NCI-H748 treated with DMSO at 0.1 percent for 48 hours (cell line): Measurements from ENCODE around the gene KRTAP22-1.

Source experiments
- DNase-seq: peaks from one replicate; lab custom pipeline; 2025; lab: John Stamatoyannopoulos, UW

Gene KRTAP22-1

DNA sequence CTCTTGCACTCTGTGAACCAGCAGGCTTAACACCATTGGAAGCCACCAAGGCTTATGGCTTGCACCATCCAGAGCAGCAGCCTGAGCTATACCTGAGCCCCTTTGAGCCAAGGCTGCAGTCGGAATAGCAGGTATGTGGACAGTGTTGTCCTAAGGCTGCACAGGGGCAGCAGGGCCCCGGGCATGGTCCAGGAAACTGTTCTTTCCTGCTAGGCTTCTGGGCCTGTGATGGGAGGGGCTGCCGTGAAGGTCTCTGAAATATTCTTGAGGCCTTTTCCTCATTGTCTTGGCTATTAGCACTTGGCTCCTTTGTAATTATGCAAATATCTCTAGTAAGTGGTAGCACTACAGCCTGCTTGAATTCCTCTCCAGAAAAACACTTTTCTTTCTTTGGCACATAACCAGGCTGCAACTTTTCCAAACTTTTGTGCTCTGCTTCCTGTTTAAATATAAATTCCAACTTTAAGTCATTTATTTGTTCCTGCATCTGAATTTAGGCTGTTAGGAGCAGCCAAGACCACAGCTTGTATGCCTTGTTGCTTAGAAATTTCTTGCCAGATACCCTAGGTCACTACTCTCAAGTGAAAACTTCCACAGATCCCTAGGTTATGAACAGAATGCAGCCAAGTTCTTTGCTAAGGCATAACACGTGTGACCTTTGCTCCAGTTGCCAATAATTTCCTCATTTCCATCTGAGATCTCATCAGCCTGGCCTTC is 24.7 kb downstream of the KRTAP22-1 start:
- DNase-seq, result no peak

- DNase-seq, result no peak
Measured at GRCh38 chr21:30628109-30628508, 27.2 kb downstream of the KRTAP22-1 start.

GRCh38 chr21:30629200-30629599 is 28.3 kb downstream of the KRTAP22-1 start:
- no peak for DNase-seq

GRCh38 chr21:30634906-30635305 is 34.0 kb downstream of the KRTAP22-1 start, which contains the start of gene KRTAP20-2:
TSS of gene KRTAP20-2 (plus strand) at chr21:30635206. CDS start at chr21:30635264, 58 bp downstream.
- no peak for DNase-seq

DNA sequence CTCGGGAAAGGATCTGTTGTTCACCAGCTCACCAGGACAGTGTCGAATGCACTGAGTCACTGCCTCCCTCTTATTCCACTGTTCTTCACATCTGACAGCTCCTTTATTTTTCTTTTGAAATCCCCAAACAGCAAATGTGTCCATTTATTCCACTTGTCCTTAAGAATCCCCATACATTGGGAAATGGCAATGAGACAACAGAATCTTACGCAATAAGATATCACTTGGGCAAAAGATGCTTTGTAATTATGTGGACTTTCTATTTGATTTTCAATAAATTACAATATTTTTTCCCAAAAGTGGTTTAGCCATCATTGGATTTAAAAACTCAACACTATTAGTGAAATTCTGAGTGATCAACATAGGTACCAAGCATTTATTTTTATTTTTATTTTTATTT is 37.8 kb downstream of the KRTAP22-1 start:
- DNase-seq, result no peak

DNA sequence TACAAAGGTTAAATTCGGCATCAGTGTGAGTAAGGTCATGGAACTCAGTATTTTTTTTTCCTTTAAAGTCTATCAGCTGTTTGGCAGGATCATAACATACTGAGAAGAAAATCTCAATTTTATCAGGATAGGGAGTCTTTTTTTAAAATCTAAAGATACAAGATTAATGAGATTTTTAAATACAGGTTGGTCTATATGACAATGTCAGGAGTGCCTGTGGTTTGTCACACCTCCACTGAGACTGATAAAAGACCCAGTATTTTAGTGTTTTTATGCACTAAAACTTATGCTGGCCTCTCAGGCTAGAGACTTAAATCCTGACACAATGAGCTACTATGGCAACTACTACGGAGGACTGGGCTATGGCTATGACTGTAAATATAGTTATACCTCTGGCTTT is 41.7 kb downstream of the KRTAP22-1 start, which contains the start of gene KRTAP20-3:
TSS of gene KRTAP20-3 (plus strand) at position 301 of the 400 bp plus-strand sequence.
- DNase-seq, result no peak

DNA sequence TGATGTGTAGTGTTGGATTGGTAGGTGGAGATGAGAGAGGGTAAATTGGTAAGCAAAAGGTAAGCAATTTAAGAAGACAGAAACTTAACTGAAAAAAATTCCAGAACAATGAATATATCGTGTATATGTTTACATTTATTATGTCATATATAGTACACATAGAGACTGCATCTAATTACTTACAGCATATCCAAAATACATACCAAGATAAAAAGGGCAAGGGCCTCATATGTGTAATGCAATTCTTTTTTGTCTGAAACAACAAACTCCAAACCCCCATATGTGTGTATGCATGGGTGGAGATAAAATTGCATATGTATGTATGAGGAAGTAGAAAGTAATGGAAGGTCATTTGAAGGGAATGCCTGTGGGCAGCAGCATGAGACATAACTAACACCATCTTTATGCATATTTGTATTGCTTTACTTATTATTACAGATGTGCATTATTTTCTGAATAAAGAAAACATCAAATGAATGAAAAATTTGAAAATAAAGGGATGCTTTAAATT is 46.1 kb downstream of the KRTAP22-1 start:
- DNase-seq, result no peak
